ENCODE results near the gene ZNF384.
"Not testable (repeated sequence)": the region's sequence is repeated elsewhere in the genome, so short reads cannot be mapped to it uniquely, and the experiment has no call there.

The ZNF384 gene

DNA sequence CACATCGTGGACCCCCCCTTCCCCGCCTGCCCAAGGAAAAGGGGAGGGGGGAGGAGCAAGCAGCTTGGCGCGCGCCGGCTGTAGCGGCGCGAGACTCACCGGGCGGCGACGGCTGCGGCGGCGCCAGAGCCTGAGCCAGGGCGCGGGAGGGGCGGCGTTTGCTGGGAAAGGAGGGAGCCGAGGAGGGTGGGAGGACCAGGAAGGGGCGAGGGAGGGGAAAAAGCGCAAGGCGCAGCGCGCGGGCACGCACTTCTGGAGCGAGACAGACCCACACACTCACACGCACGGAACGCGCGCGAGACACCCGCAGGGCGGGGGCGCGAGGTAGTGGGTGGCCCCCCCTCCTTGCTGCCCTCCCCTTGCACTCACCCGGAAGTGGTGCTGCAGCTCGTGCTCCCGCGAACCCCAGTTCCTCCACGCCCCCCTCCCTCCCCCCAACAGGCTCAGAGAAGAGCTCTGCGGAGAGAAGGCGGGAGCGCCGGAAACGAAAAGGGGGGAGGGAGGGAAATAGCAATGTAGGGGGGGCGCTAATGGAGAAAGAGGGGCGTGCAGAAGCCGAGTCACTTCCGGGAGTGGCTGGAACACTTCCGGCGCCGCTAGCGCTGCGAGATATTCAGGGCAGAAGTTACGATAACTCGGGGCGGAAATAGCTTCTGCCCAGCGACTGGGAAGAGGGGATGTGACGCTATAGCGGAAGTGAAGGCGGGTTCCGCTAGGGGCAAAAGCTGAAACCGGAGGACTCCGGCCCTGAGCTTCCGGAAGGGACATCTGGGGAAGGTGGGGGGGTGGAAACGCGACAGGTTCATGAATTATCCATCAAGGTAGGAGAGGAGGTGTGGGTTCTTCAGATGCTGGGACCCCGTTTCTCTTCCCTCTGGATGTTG lies at the start of gene ZNF384:
Gene ZNF384, minus strand, starts transcription at position 377 of the 884 bp plus-strand sequence. CDS start 9,855 bp downstream, outside the sequence.
- peak; percentile 98 for DNase-seq

DNA sequence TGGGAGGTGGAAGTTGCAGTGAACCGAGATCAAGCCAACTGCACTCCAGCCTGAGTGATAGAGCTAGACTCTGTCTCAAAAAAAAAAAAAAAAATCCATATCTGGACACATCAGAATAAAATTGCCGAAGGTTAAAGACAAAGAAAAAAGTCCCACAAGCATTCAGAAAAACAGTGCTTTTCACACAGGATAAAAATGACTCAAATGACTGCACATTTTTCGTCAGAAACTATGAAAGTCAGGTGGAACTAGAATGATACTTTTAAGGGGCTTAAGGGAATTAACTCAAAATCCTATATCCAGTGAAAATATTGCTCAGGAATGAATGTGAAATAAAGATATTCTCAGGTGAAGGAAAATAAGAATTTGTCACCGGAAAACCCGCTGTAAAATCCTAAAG lies 47.6 kb upstream of the ZNF384 start:
- no peak for DNase-seq

- peak; percentile 49 for DNase-seq
Measured at GRCh38 chr12:6735448-6736191, 46.4 kb upstream of the ZNF384 start.

DNA sequence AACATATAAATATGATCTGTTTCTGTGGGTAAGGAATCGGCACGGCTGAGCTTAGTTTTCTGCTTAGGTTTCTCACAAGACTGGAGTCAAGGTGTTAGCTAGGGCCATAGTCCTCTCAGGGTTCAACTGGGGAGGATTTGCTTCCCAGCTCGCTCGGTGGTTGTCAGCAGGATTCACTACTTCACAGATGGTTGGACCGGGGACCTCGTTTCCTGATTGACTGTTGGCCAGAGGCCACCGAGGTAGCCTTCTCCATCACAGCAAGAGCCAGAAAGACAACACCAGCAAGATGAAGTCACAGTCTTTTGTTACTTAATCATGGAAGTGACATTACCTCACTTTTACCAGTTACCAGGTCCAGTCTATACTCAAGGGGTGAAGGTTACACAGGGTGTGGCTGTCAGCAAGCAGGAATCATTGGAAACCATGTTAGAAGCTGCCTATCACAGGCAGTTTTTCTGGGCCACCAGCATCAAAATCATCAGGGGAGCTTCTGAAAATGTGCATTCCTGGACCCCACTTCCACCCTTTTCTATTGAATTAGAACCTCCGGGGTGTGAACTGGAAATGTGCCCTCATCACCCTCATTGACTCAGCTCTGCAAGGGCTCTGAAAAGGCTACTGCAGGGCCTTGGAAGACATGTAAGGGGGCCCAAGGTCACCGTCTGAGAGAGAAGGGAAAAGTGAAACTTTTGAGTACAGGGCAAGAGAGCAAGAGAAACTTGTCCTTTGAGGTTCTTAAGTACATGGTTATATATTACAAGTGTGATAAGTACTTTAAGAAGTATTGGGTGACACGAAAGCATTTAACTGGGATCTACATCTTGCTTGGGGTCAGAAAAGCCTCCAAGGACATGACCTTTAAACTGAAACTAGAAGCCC lies 45.6 kb upstream of the ZNF384 start:
- no peak for DNase-seq

- no peak for DNase-seq
Measured at GRCh38 chr12:6730169-6730568, 41.0 kb upstream of the ZNF384 start.

DNA sequence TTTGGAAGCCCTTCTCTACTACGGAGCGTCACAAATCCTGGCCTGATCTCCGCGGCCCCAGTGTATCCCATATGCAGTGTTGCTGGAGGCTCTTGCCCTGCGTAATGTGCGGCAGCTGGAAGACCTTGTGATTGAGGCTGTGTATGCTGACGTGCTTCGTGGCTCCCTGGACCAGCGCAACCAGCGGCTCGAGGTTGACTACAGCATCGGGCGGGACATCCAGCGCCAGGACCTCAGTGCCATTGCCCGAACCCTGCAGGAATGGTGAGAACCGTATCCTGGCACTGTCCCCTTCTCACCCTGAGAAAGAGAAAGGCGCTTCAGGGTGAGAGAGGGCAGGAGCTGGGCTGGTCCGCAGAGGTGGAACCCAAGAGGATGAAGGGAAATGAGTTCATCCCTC lies 40.0 kb upstream of the ZNF384 start:
- no peak for DNase-seq

DNA sequence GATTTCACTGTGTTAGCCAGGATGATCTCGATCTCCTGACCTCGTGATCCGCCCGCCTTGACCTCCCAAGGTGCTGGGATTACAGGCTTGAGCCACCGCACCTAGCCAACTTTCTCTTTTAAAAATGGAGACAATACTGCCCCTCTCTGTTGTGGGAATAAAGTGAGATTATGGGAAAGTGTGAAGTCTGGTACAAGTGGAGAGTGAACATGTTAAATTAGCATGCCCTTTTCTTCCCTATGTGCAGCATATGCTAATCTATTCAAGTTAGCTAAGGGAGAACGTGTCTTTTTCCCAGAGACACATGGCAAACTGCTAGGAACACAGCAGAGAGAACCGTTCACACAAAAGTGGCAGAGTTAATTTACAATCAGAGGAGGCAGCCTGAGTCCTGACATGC lies 36.2 kb upstream of the ZNF384 start:
- no peak for DNase-seq

- DNase-seq, result no peak
Measured at GRCh38 chr12:6724409-6724797, 35.2 kb upstream of the ZNF384 start.

DNA sequence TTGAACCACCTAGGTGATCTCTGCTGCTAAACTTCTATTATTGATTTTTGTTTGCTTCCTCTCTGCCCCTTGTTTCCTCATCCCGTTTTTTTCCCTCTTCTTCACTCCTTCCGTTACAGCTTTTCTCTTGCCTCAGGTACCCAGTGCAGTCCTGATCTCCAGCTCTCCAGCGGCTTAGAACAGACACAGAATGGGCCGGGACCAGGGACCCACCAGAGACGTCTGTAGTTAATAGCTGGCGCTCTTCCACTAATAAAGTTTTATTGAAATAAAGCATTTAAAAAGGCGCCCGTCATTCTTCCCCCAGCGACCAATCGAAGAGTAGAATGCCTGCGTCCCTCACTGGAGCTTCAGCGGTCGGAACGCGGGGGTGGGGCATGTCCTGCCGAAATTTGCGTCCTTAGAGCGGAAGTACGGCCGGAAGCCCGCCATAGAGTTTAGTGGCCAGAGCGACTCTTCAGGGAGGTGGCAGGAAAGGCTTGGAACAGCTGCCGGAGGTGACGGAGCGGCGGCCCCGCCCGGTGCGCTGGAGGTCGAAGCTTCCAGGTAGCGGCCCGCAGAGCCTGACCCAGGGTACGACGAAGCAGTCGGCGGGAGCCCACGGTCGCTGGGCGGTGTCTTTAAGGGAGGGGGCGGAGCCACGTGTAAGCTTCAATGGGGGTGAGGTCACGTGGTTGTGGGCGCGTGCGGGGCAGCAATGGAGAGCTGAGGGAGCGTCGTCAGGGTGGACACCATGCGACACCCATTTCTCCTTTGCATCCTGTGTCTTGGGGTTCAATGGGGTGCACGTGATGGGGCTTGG lies 34.6 kb upstream of the ZNF384 start, which contains the start of gene COPS7A:
Gene COPS7A, plus strand, starts transcription at position 440 of the 802 bp plus-strand sequence. CDS start 611 bp downstream, outside the sequence.
- DNase-seq, result peak; percentile 98

GRCh38 chr12:6722863-6723262 lies 33.7 kb upstream of the ZNF384 start:
- DNase-seq, result no peak

- DNase-seq, result no peak
Measured at GRCh38 chr12:6716874-6717437, 27.8 kb upstream of the ZNF384 start.

- DNase-seq, result not testable (repeated sequence)
Measured at GRCh38 chr12:6716031-6716873, 27.1 kb upstream of the ZNF384 start.

- DNase-seq, result peak; percentile 42
Measured at GRCh38 chr12:6708960-6709394, 19.8 kb upstream of the ZNF384 start.

DNA sequence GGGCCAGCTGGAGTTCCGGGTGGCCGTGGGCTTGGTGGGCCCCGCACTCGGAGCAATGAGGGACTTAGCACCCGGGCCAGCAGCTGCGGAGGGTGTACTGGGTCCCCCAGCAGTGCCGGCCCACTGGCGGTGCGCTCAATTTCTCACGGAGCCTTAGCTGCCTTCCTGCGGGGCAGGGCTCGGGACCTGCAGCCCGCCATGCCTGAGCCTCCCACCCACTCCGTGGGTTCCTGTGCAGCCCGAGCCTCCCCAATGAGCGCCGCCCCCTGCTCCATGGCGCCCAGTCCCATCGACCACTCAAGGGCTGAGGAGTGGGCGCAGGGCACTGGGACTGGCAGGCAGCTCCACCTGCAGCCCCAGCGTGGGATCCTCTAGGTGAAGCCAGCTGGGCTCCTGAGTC lies 19.2 kb upstream of the ZNF384 start:
- not testable (repeated sequence) for DNase-seq

DNA sequence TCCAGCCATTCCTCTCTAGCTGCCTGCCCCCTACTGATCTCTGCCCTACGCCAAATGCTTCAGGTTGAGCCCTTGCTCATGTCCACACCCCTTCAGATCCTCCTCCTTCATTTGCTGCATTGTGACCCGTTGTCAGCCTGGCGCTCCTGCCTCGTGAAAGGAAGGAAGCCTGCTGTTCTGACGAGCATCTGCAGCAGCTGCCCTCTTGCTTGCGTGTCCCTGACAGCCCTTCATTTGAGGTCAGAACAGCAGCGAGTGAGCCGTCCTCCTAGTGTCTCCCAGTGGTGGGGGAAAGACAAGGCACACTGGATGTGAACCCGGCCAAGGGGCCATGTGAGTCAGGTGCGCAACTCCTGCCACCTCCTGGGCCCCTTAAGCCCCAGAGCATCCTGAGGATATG lies 14.5 kb upstream of the ZNF384 start:
- DNase-seq, result no peak

DNA sequence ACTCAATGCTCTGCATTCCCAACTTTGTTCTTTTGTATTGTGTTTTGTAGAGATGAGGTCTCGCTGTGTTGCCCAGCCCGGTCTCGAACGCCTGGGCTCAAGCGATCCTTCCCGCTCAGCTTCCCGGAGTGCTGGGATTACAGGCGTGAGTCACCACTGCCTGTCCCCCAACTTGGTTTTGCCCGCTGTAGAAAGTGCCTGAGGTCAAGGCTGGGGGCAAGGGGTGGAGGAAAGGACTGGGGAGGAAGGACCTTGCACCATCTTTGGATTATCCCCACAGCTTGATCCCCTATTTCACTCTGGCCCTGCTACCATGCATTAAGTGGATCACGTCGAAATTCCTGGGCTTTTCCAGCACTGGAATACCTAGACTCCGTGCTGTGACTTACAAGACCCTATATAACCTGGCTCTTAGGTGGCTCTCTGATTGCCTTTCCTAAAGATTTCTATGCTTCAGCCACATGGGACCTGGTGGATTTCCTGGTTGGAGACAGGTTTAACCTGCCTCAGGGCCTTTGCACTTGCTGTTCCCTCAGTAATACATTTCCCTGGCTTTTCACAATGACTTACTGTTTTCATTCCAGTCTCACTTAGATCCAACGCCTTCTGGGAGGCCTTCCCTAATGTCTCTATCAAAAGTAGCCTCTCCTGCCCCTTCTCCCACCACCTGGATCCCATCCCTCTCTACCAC lies 12.0 kb upstream of the ZNF384 start:
- DNase-seq, result no peak

GRCh38 chr12:6700646-6701051 lies 11.5 kb upstream of the ZNF384 start, which contains the start of gene PIANP:
Gene PIANP, minus strand, starts transcription at chr12:6700815. Its CDS starts 2,754 bp downstream, at chr12:6698061.
- DNase-seq, result peak; percentile 43

DNA sequence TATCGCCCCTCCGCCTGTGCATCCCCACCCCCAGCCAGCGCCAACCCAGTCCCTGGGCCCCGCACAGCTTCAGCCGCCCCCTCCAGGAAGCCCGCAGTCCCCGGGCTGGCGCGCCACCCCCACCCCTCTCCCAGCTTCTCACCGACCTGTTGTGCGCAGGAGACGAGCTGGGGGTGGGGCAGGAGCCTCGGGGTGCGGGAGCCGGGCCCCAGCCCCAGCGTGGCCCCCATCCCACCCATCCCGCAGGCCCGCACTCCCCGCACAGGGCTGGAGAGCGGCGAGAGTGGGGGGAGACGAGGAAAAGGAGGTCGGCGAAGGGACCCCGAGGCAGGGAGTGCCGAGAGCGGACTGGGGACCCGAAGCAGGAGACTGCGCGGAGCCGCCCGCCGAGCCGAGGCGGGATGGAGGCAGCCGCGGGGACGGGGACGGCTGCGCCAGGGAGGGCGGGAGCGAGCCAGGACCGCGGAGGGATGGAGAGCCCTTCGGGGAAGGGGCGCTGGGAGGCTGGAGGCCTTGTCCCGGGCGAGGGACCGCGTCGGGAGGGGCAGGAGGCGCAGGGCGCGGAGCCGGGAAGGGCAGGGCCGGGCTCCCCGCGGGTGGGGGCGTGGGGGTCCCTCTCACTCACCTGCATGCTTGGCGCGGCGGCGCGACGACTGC lies 10.9 kb upstream of the ZNF384 start:
- DNase-seq, result no peak
